OCI-LY1 (cell line): ENCODE measurements around the gene IL31RA.

ENCODE experiments used
- CTCF ChIP-seq: fragments of 200-600 bp; sonication (generic), shearing (Covaris generic); IDR thresholded peaks from 2 replicates; pipeline ENCODE4 v1.5.1; 2017; ENCODE audit warnings: mild to moderate bottlenecking, antibody characterized with exemption, low read length, moderate library complexity, mixed read lengths
- EZH2 ChIP-seq: fragments of 200-600 bp; sonication (generic), shearing (Covaris generic); IDR thresholded peaks from 2 replicates; pipeline ENCODE4 v1.8.0; 2017; ENCODE audit warnings: borderline replicate concordance, mixed run types, mild to moderate bottlenecking, antibody characterized with exemption, low read length, moderate library complexity, mixed read lengths

GRCh38 chr5:55877655-55878054, 26.5 kb downstream of the IL31RA start:
- TF ChIP-seq CTCF (no peak), EZH2 (no peak)
